Measurements from ENCODE around the gene FAM216B.
"Not testable (repeated sequence)": the region's sequence is repeated elsewhere in the genome, so short reads cannot be mapped to it uniquely, and the experiment has no call there.

Gene FAM216B

GRCh38 chr13:42766016-42766415 is 15.4 kb upstream of the FAM216B start:
- DNase-seq = no peak
- no peak for TF ChIP-seq CTCF (IDR thresholded peaks at IDR 0.05; ENCODE audit: borderline replicate concordance, extremely low read depth, low read length, poor library complexity, severe bottlenecking)
- no peak for TF ChIP-seq EZH2 (IDR thresholded peaks at IDR 0.05; ENCODE audit: borderline replicate concordance, low read depth, low read length, severe bottlenecking)
- Histone ChIP-seq H3K4me2 (ENCODE audit: insufficient read depth, low read length) (no peak overlapping the region), H4K20me1 (ENCODE audit: insufficient read depth, low read length) (no peaks in the 10 kb centered on the region), H3K27ac (ENCODE audit: low read length) (no peak overlapping the region), H3K9me3 (ENCODE audit: insufficient read depth, low read length, severe bottlenecking) (no peaks in the 10 kb centered on the region), H2AFZ (ENCODE audit: low read depth, low read length) (no peak overlapping the region), H3K36me3 (ENCODE audit: insufficient read depth, low read length) (no peaks in the 10 kb centered on the region), H3K79me2 (ENCODE audit: insufficient read depth, low read length) (no peaks in the 10 kb centered on the region), H3K9ac (ENCODE audit: low read depth, low read length) (no peak overlapping the region), H3K4me3 (ENCODE audit: low read depth in 1 of 2, low read length in 2 of 2) (no peak overlapping the region), H3K4me1 (ENCODE audit: insufficient read depth, low read length) (no peaks in the 10 kb centered on the region), H3K27me3 (ENCODE audit: insufficient read depth, low read length, poor library complexity) (no peaks in the 10 kb centered on the region)
- no peak for ATAC-seq (ENCODE audit: insufficient read depth, low read depth)

DNA sequence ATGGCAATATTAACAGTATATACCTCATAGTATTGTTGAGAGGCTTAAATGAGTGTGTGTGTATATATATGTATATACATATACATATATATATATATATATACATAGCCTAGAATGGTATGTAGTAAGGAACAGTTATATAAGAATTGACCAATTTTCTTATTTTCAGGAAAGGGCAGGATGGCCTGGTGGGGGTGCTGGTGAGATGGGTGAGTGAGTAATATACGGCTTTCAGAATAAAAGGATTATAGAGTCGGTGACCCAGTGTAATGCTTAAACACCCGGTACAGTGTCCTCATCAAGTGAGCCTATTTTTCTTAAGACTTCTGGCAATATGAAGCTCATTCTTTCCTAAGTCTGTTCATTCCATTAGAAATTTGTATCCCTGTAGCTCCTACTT is 11.7 kb upstream of the FAM216B start:
- Histone ChIP-seq H3K27me3 (ENCODE audit: insufficient read depth, low read length, poor library complexity) (no peaks in the 10 kb centered on the region), H3K9me3 (ENCODE audit: insufficient read depth, low read length, severe bottlenecking) (no peaks in the 10 kb centered on the region), H3K4me2 (ENCODE audit: insufficient read depth, low read length) (no peak overlapping the region), H3K4me3 (ENCODE audit: low read depth in 1 of 2, low read length in 2 of 2) (no peak overlapping the region), H3K4me1 (ENCODE audit: insufficient read depth, low read length) (no peaks in the 10 kb centered on the region), H4K20me1 (ENCODE audit: insufficient read depth, low read length) (no peaks in the 10 kb centered on the region), H3K36me3 (ENCODE audit: insufficient read depth, low read length) (no peaks in the 10 kb centered on the region), H3K9ac (ENCODE audit: low read depth, low read length) (no peak overlapping the region), H3K79me2 (ENCODE audit: insufficient read depth, low read length) (no peaks in the 10 kb centered on the region), H3K27ac (ENCODE audit: low read length) (no peak overlapping the region), H2AFZ (ENCODE audit: low read depth, low read length) (no peak overlapping the region)
- no peak for TF ChIP-seq EZH2 (IDR thresholded peaks at IDR 0.05; ENCODE audit: borderline replicate concordance, low read depth, low read length, severe bottlenecking)
- TF ChIP-seq CTCF (IDR thresholded peaks at IDR 0.05; ENCODE audit: borderline replicate concordance, extremely low read depth, low read length, poor library complexity, severe bottlenecking) = no peak
- ATAC-seq (ENCODE audit: insufficient read depth, low read depth) (no peak), DNase-seq (no peak)

DNA sequence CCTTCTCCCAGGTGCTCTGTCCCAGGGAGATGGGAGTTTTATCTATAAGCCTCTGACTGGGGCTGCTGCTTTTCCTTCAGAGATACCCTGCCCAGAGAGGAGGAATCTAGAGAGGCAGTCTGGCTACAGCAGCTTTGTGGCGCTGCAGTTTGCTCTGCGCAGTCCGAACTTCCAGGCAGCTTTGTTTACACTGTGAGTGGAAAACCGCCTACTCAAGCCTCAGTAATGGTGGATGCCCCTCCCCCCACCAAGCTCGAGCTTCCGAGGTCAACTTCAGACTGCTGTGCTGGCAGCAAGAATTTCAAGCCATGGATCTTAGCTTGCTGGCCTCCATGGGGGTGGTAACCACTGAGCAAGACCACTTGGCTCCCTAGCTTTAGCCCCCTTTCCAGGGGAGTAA is 4.8 kb upstream of the FAM216B start:
- H2AFZ ChIP-seq (ENCODE audit: low read depth, low read length); DNase-seq; ATAC-seq (ENCODE audit: insufficient read depth, low read depth); H3K79me2 ChIP-seq (ENCODE audit: insufficient read depth, low read length); H3K27me3 ChIP-seq (ENCODE audit: insufficient read depth, low read length, poor library complexity); H3K9me3 ChIP-seq (ENCODE audit: insufficient read depth, low read length, severe bottlenecking); H3K27ac ChIP-seq (ENCODE audit: low read length); H3K9ac ChIP-seq (ENCODE audit: low read depth, low read length); H3K36me3 ChIP-seq (ENCODE audit: insufficient read depth, low read length); H3K4me3 ChIP-seq (ENCODE audit: low read depth in 1 of 2, low read length in 2 of 2); H4K20me1 ChIP-seq (ENCODE audit: insufficient read depth, low read length); H3K4me1 ChIP-seq (ENCODE audit: insufficient read depth, low read length); H3K4me2 ChIP-seq (ENCODE audit: insufficient read depth, low read length): not testable (repeated sequence)

- no peaks in the 10 kb centered on the region for H3K36me3 ChIP-seq (ENCODE audit: insufficient read depth, low read length)
- TF ChIP-seq EZH2 (IDR thresholded peaks at IDR 0.05; ENCODE audit: borderline replicate concordance, low read depth, low read length, severe bottlenecking) = no peak
- no peak for TF ChIP-seq CTCF (IDR thresholded peaks at IDR 0.05; ENCODE audit: borderline replicate concordance, extremely low read depth, low read length, poor library complexity, severe bottlenecking)
- H4K20me1 ChIP-seq (ENCODE audit: insufficient read depth, low read length) = no peaks in the 10 kb centered on the region
- H3K27me3 ChIP-seq (ENCODE audit: insufficient read depth, low read length, poor library complexity) = peaks cover 8% of the 10 kb centered on the region
- no peak overlapping the region for H3K9ac ChIP-seq (ENCODE audit: low read depth, low read length)
- no peak overlapping the region for H3K4me2 ChIP-seq (ENCODE audit: insufficient read depth, low read length)
- H2AFZ ChIP-seq (ENCODE audit: low read depth, low read length) = no peak overlapping the region
- ATAC-seq (ENCODE audit: insufficient read depth, low read depth) (no peak), DNase-seq (no peak)
- no peaks in the 10 kb centered on the region for H3K9me3 ChIP-seq (ENCODE audit: insufficient read depth, low read length, severe bottlenecking)
- H3K27ac ChIP-seq (ENCODE audit: low read length) = no peak overlapping the region
- no peaks in the 10 kb centered on the region for H3K79me2 ChIP-seq (ENCODE audit: insufficient read depth, low read length)
- no peaks in the 10 kb centered on the region for H3K4me1 ChIP-seq (ENCODE audit: insufficient read depth, low read length)
- no peak overlapping the region for H3K4me3 ChIP-seq (ENCODE audit: low read depth in 1 of 2, low read length in 2 of 2)
Observed at GRCh38 chr13:42777467-42777866, 3.9 kb upstream of the FAM216B start.
